ENCODE measurements around the gene MRPL11. TPM values are rescaled to one million over a fixed set of nuclear protein-coding genes. Genes with fewer than 3 reads are reported as not detected.
"Not testable (repeated sequence)": the region's sequence is repeated elsewhere in the genome, so short reads cannot be mapped to it uniquely, and the experiment has no call there.

MRPL11 gene
- total and polyA plus RNA-seq, 2 experiments from 2014 or later = 139 to 237 TPM

DNA sequence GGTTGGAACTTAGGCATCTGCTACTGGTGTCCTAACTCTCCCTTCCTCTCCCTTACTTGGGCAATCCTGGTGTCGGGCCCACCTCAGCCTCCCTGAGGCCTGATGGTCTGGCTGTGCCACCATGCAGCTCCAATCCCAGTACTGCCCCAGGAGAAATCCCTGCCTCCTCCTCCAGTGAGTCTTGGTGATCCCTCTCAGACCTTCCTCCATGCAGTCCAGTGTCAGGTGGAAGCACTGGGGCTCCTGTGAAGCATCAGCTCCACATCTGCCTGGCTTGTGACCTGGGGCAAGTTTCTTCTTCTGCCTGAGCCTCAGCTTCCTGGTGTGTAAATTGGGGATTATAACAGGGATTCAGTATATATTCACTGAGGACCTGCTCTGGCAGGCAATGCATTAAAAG, 26.3 kb upstream of the MRPL11 start:
- H3K9me3 Mint-ChIP-seq = peaks cover 31% of the 10 kb centered on the region
- TF ChIP-seq ZNF114 (CRISPR knock-in tag; IDR thresholded peaks at IDR 0.05) (no peak), EZH2phosphoT487 (IDR thresholded peaks at IDR 0.05; ENCODE audit: unreplicated experiment) (no peak), POLR2AphosphoS5 (IDR thresholded peaks at IDR 0.05; ENCODE audit: low read depth) (no peak), ZNF331 (CRISPR knock-in tag; IDR thresholded peaks at IDR 0.05; ENCODE audit: low read depth) (no peak), JUNB (IDR thresholded peaks at IDR 0.05; ENCODE audit: unreplicated experiment) (no peak), NANOG (IDR thresholded peaks at IDR 0.05; ENCODE audit: borderline replicate concordance) (no peak)
- TF ChIP-seq, protein P1, sequence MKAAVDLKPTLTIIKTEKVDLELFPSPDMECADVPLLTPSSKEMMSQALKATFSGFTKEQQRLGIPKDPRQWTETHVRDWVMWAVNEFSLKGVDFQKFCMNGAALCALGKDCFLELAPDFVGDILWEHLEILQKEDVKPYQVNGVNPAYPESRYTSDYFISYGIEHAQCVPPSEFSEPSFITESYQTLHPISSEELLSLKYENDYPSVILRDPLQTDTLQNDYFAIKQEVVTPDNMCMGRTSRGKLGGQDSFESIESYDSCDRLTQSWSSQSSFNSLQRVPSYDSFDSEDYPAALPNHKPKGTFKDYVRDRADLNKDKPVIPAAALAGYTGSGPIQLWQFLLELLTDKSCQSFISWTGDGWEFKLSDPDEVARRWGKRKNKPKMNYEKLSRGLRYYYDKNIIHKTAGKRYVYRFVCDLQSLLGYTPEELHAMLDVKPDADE (IDR thresholded peaks at IDR 0.05) = no peak
- TF ChIP-seq, protein P2, sequence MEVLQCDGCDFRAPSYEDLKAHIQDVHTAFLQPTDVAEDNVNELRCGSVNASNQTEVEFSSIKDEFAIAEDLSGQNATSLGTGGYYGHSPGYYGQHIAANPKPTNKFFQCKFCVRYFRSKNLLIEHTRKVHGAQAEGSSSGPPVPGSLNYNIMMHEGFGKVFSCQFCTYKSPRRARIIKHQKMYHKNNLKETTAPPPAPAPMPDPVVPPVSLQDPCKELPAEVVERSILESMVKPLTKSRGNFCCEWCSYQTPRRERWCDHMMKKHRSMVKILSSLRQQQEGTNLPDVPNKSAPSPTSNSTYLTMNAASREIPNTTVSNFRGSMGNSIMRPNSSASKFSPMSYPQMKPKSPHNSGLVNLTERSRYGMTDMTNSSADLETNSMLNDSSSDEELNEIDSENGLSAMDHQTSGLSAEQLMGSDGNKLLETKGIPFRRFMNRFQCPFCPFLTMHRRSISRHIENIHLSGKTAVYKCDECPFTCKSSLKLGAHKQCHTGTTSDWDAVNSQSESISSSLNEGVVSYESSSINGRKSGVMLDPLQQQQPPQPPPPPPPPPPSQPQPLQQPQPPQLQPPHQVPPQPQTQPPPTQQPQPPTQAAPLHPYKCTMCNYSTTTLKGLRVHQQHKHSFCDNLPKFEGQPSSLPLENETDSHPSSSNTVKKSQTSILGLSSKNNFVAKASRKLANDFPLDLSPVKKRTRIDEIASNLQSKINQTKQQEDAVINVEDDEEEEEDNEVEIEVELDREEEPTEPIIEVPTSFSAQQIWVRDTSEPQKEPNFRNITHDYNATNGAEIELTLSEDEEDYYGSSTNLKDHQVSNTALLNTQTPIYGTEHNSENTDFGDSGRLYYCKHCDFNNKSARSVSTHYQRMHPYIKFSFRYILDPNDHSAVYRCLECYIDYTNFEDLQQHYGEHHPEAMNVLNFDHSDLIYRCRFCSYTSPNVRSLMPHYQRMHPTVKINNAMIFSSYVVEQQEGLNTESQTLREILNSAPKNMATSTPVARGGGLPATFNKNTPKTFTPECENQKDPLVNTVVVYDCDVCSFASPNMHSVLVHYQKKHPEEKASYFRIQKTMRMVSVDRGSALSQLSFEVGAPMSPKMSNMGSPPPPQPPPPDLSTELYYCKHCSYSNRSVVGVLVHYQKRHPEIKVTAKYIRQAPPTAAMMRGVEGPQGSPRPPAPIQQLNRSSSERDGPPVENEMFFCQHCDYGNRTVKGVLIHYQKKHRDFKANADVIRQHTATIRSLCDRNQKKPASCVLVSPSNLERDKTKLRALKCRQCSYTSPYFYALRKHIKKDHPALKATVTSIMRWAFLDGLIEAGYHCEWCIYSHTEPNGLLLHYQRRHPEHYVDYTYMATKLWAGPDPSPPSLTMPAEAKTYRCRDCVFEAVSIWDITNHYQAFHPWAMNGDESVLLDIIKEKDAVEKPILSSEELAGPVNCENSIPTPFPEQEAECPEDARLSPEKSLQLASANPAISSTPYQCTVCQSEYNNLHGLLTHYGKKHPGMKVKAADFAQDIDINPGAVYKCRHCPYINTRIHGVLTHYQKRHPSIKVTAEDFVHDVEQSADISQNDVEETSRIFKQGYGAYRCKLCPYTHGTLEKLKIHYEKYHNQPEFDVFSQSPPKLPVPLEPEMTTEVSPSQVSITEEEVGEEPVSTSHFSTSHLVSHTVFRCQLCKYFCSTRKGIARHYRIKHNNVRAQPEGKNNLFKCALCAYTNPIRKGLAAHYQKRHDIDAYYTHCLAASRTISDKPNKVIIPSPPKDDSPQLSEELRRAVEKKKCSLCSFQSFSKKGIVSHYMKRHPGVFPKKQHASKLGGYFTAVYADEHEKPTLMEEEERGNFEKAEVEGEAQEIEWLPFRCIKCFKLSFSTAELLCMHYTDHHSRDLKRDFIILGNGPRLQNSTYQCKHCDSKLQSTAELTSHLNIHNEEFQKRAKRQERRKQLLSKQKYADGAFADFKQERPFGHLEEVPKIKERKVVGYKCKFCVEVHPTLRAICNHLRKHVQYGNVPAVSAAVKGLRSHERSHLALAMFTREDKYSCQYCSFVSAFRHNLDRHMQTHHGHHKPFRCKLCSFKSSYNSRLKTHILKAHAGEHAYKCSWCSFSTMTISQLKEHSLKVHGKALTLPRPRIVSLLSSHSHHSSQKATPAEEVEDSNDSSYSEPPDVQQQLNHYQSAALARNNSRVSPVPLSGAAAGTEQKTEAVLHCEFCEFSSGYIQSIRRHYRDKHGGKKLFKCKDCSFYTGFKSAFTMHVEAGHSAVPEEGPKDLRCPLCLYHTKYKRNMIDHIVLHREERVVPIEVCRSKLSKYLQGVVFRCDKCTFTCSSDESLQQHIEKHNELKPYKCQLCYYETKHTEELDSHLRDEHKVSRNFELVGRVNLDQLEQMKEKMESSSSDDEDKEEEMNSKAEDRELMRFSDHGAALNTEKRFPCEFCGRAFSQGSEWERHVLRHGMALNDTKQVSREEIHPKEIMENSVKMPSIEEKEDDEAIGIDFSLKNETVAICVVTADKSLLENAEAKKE (CRISPR knock-in tag; IDR thresholded peaks at IDR 0.05) = no peak
- H3K4me3 ChIP-seq = peak overlapping the region; percentile 81; the same call in 1 of the 2 replicates

DNA sequence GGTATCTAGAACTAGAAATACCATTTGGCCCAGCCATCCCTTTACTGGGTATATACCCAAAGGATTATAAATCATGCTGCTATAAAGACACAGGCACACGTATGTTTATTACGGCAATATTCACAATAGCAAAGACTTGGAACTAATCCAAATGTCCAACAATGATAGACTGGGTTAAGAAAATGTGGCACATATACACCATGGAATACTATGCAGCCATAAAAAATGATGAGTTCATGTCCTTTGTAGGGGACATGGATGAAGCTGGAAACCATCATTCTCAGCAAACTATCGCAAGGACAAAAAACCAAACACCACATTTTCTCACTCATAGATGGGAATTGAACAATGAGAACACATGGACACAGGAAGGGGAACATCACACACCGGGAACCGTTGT, 25.5 kb upstream of the MRPL11 start:
- not testable (repeated sequence) for H3K79me2 ChIP-seq (replicated peaks; ENCODE audit: insufficient read depth); H3K4me3 ChIP-seq; H3K27ac ChIP-seq (ENCODE audit: low read depth); H4K20me1 ChIP-seq (replicated peaks; ENCODE audit: insufficient read depth); H3K27ac Mint-ChIP-seq; H3K9me2 ChIP-seq (ENCODE audit: insufficient read depth); DNase-seq (ENCODE audit: low spot score); H3K27me3 ChIP-seq (ENCODE audit: insufficient read depth); H3K4me3 Mint-ChIP-seq; ATAC-seq; H3K4me2 ChIP-seq; H3K36me3 ChIP-seq (ENCODE audit: insufficient read depth); H2AFZ ChIP-seq
- peaks cover 24% of the 10 kb centered on the region for H3K4me1 ChIP-seq (ENCODE audit: insufficient read depth)
- peaks cover 25% of the 10 kb centered on the region for H3K36me3 Mint-ChIP-seq (ENCODE audit: low read depth)
- peaks cover 10% of the 10 kb centered on the region for H3K27me3 Mint-ChIP-seq (ENCODE audit: insufficient read depth, low read depth, poor library complexity)
- H3K4me1 Mint-ChIP-seq = peaks cover 28% of the 10 kb centered on the region
- peaks cover 10% of the 10 kb centered on the region; the same call in 1 of the 2 replicates for H3F3A ChIP-seq (replicated peaks; ENCODE audit: low read depth)
- H3K9me3 Mint-ChIP-seq = peaks cover 34% of the 10 kb centered on the region

More for the DNA sequence above, 26.3 kb upstream of the MRPL11 start:
- Histone ChIP-seq H3K4me2 (peak overlapping the region; percentile 86), H2AFZ (peak overlapping the region; percentile 75), H4K20me1 (replicated peaks; ENCODE audit: insufficient read depth) (no peaks in the 10 kb centered on the region; the same call in none of the 2 replicates), H3F3A (replicated peaks; ENCODE audit: low read depth) (peaks cover 10% of the 10 kb centered on the region; the same call in 1 of the 2 replicates), H3K27me3 (ENCODE audit: insufficient read depth) (no peaks in the 10 kb centered on the region), H3K27ac (ENCODE audit: low read depth) (no peak overlapping the region), H3K4me1 (ENCODE audit: insufficient read depth) (peaks cover 31% of the 10 kb centered on the region), H3K9me2 (ENCODE audit: insufficient read depth) (no peaks in the 10 kb centered on the region), H3K79me2 (replicated peaks; ENCODE audit: insufficient read depth) (no peaks in the 10 kb centered on the region), H3K36me3 (ENCODE audit: insufficient read depth) (no peaks in the 10 kb centered on the region)
- DNase-seq (ENCODE audit: low spot score) (no peak), ATAC-seq (no peak)
- Mint-ChIP-seq H3K4me1 (peaks cover 31% of the 10 kb centered on the region), H3K36me3 (ENCODE audit: low read depth) (peaks cover 25% of the 10 kb centered on the region), H3K27me3 (ENCODE audit: insufficient read depth, low read depth, poor library complexity) (peaks cover 8% of the 10 kb centered on the region), H3K27ac (no peak overlapping the region), H3K4me3 (peak overlapping the region; percentile 91)

All from GM23338 (cell line).